ENCODE measurements around the gene CPB2.

The CPB2 gene

GRCh38 chr13:46126552-46127357, 21.9 kb upstream of the CPB2 start:
- DNase-seq: peak; percentile 65

DNA sequence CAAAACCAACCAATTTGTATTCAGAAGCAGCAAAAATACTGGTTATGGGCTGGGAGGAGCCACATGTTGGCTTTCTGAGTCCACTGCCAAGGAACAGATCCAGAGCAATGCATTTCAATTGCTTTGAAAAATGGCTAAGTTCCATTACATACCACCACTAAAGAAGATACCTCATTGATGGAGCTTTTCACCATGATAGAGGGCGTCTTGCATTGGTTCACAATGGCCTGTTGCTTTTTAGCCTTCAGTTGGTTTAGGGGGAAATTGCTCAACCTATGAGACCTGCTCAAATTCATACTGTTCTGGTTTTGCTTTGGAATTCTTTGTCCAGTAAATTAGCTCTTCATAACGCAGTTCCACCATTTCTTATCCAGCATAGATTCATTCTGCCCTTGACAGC, 21.2 kb upstream of the CPB2 start:
- no peak for DNase-seq

- no peak for DNase-seq
Measured at GRCh38 chr13:46124967-46125933, 20.4 kb upstream of the CPB2 start.

GRCh38 chr13:46124531-46124966, 19.7 kb upstream of the CPB2 start:
- no peak for DNase-seq

DNA sequence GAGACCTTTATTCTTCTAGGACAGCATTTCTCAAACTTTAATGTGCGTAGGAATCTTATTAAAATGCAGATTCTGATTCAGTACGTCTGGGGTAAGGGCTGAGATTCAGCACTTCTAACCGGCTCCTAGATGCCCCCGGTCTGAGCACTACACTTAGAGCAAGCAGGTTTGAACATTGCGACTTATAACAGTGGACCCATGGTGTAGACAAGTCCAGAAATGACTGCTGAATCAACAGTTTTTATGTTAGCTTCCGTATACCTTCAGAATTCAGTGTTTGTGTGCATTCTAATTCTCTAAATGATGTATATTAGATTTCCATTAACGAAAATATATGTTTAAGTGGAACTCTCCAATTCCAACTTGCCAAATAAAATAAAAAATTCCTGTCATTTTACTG, 17.5 kb upstream of the CPB2 start:
- DNase-seq: no peak

- no peak for DNase-seq
Measured at GRCh38 chr13:46121597-46122163, 16.8 kb upstream of the CPB2 start.

DNA sequence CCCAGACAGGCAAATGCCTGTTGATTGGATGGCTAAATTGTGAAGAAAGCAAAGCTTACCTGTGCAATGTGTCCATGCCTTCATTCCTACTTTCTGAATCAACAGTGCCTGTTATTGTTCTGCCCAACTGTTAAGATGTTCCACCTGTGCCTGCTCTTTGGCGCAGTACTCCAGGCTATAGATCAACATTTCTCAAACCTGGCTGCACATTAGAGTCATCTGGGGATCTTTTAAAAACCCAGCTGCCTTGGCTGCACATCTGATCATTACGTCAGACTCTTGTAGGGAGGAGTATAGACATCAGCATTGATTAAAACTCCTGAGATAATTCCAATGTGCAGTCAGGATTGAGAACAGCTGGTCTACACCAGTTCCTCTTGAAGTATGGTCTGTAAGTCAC, 16.2 kb upstream of the CPB2 start:
- DNase-seq: no peak

GRCh38 chr13:46119883-46120614, 15.2 kb upstream of the CPB2 start:
- peak; percentile 69 for DNase-seq

GRCh38 chr13:46116653-46117502, 12.0 kb upstream of the CPB2 start:
- no peak for DNase-seq

- no peak for DNase-seq
Measured at GRCh38 chr13:46114613-46115012, 9.8 kb upstream of the CPB2 start.

GRCh38 chr13:46113596-46113995, 8.8 kb upstream of the CPB2 start:
- DNase-seq: no peak

DNA sequence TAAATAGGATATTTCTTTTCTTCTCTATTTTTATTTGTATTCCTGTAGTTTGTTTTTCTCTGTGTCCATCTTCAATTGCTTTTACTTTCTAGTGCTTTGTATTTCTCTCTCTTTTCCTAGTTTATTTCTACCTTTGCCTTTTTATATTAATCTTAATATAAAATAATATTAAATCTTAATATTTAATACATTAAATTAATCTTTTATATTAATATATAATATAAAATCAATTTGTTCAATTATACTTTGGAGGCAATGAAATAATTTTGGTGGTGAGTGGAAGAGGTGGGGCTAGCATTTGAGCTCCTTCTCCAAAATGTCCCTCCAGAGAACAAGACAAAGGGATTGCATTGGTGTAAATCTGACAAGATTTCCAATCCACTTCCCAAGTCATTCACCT, 6.3 kb upstream of the CPB2 start:
- no peak for DNase-seq

DNA sequence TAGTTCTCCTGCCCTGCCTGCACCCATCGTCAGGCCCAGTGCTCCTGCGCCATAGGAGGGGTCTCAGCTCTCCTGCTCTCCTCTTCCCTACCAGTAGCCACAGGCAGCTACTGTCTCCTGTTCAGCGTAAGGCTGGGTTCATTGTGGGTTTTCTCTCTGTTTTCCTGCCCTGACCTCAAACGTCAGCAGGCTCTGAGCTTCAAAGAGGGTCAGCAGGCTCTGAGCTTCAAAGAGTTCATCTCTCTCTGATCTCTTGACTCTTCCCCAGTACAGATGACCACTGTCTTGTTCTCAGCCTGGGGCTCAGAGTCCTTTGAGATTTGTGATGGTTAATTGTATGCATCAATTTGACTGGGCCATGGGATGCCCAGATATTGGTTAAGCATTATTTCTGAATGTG, 4.6 kb upstream of the CPB2 start:
- no peak for DNase-seq

DNA sequence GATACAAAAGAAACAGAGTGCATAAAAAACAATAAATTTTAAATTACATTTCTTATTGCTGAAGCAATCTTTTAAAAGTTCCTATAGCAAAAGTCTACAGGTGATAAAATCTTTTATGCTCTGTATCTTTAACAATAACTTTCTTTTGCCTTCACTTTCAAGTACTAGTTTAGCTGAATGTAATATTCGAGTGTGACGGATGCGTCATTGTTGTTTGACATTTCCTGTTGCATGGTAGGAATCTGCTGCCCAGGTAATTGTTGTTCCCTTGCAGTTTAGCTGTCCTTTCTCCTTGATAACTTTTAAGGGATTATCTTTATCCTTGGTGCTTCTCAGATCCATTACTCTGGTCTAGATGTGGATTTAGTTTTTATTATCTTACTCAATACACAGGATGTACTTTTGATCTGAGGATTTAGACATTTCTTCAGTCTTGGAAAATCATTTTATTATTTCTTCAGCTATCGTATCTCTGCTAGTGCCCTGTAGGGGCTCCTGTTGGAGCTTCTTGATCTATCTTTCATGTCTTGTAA, 2.1 kb upstream of the CPB2 start:
- no peak for DNase-seq

GRCh38 chr13:46103037-46103436, 1.8 kb downstream of the CPB2 start:
- no peak for DNase-seq

GRCh38 chr13:46102255-46102605, 2.6 kb downstream of the CPB2 start:
- no peak for DNase-seq

DNA sequence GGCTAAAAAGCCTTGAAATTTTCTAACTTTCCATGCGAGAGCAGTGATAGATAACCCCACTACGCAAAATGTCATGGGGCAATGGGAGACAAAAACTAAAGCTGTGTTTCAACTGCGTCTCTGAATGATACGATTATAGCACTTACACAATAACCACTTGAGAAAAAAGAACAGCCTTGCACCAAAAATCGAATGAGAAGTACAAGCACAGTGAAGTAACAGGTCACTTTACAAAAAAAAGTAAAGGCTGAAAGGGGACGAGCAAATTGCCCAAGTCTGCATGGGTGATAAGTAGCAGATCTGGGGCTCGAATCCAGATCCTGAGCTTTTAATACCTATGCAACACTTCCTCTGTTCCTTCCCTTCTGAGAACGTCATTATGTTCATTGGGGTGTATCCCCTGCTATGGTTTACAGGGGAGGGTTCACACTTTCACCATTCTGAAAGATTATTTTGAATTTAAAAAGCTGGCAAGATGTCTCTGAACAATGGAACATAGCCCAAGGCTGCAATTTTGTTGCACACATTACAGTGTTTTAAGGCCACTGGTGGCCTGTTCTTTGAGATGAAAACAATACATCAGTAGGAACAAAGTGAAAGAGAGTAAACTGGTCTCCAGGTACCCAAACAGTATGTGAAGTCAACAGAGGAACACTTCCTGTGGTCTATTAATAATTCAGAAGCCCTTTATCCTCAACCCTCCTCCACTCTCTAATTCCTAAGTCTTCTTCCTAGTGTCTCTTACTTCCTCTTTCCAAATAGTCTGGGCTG, 3.2 kb downstream of the CPB2 start:
- DNase-seq: peak; percentile 26

DNA sequence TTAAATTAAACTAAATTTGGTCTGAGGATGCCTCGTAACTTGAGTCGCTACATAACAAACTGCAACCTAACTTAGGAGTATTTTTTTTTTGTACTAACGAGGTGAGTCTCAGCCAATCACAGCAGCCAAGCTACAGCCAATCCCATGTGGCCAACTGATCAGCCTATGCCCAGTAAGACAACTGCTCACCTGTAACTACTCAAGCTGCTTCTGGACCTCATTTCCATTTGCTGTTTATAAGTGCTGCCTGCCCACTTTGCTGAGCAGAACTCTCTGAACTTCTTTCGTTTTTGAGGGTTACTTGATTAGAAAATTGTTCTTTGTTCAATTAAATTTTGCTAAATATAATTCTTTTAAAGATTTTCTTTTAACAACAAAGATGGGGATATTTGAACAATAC, 3.8 kb downstream of the CPB2 start:
- no peak for DNase-seq

- no peak for DNase-seq
Measured at GRCh38 chr13:46100191-46100815, 4.5 kb downstream of the CPB2 start.

DNA sequence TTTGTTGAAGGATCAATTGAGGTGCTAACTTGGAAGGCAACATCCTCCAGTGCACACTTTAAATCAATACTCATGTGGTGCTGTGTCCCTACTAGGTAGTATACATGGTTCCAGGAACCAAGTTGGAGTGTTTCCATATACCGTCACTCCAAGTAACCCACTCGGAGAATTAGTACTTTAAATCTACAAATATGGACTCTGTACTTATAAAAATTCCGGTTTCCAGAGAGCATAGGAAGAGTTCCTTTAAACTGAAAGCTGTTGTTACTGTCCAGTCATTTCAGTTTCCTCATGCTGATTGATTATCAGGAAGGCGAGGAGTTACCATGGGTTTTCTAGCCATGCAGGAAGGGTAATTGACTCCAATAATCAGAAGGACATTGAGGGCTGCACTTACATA, 7.2 kb downstream of the CPB2 start:
- no peak for DNase-seq
